Pancreas (tissue), 10 donors: Measurements from ENCODE around the gene PHGDH. TPM values are rescaled to one million over a fixed set of nuclear protein-coding genes. Genes with fewer than 3 reads are reported as not detected.

Experiments used
- ATAC-seq, 4 donors: fragments of 200-7000 bp; cut with Tn5 transposase; one replicate each; pipeline versions ENCODE4 v1.8.0 to v1.9.1; 2020; ENCODE audit warnings: mild to moderate bottlenecking in 4 of 4, moderate library complexity in 4 of 4
- DNase-seq, 6 donors: peaks; one replicate each; pipeline ENCODE4 v3.0.0-alpha.2; 2020
- FAIRE-seq: peaks from 2 replicates; lab custom pipeline; 2012; peaks lifted over from hg19 to GRCh38; lab: Jason Lieb, UNC
- H3K27ac ChIP-seq, 4 donors: fragments of 200-600 bp; sonication (generic); 1 replicate in 3 of 4; 2 replicates in 1 of 4; pipeline versions ENCODE4 v1.5.0 to v1.8.0; 2020
- H3K27me3 ChIP-seq, 4 donors: fragments of 200-600 bp; one replicate each; pipeline ENCODE4 v1.8.0; 2021
- H3K36me3 ChIP-seq, 3 donors: fragments of 200-600 bp; sonication (generic) in 1 of 3; one replicate each; pipeline versions ENCODE4 v1.5.0 to v1.8.0; 2020 to 2021
- H3K4me1 ChIP-seq, 3 donors: fragments of 200-600 bp; one replicate each; pipeline ENCODE4 v1.8.0; 2021
- H3K4me3 ChIP-seq, 4 donors: fragments of 200-600 bp; sonication (generic) in 2 of 4; one replicate each; pipeline versions ENCODE4 v1.5.0 to v1.8.0; 2020 to 2021
- H3K9me3 ChIP-seq, 4 donors: fragments of 200-600 bp; one replicate each; pipeline ENCODE4 v1.8.0; 2021
- WGBS, 2 donors: extraction: QIAGEN DNeasy Blood & Tissue Kit; methylation state at CpG; one replicate each; pipeline ENCODE4 v1.1.7; 2013; 5-methylcytosine and 5-hydroxymethylcytosine counted together
- intact Hi-C, 3 donors: fragments of 100-400 bp; cut with DNase I; formaldehyde crosslinking; loops; one replicate each; pipeline versions ENCODE4 v1.11.1 to v1.14.2; 2022
- polyA plus RNA-seq, 2 donors: library from polyadenylated mRNA; stranded (reverse); fragments of 200-250 nt; gene quantifications; one replicate each; pipeline ENCODE4 v1.2.3, GENCODE V29; 2013
- total RNA-seq, 6 donors: library from RNA; stranded (reverse); fragmentation: NEBNext Ultra II Directional in 4 of 6; extraction: Animal tissue kit (Norgen Biotek cat#: 25700) in 4 of 6; gene quantifications; one replicate each; pipeline versions ENCODE4 v1.2.1 to v1.2.4, GENCODE V29; 2021 to 2023
- TF ChIP-seq, protein P1 (sequence below), 4 donors: fragments of 200-600 bp; sonication (generic) in 3 of 4; IDR thresholded peaks; one replicate each; pipeline versions ENCODE4 v1.5.0 to v1.8.0; 2021; ENCODE audit warnings: antibody characterized with exemption in 4 of 4
- donor health status: healthy with polysubstance abuse.
- donor health status: DM: no; HTN: no; CAD: no; lungs with moderate emphysema.
- donor health status: DM: no; HTN: no; CAD: no.
- donor health status: control.
- donor health status: control.
- donor health status: Bipolar disorder and iron deficiency.
- donor health status: DM: yes; HTN: yes; CAD: no.
- donor health status: DM: no; HTN: no; CAD: no.
- donor health status: DM: no; HTN: no; CAD: no.
- donor health status: DM: yes; HTN: yes; CAD: no.

The PHGDH gene
- total and polyA plus RNA-seq, 8 donors: 28.2 to 357 (median 70.4) TPM

DNA sequence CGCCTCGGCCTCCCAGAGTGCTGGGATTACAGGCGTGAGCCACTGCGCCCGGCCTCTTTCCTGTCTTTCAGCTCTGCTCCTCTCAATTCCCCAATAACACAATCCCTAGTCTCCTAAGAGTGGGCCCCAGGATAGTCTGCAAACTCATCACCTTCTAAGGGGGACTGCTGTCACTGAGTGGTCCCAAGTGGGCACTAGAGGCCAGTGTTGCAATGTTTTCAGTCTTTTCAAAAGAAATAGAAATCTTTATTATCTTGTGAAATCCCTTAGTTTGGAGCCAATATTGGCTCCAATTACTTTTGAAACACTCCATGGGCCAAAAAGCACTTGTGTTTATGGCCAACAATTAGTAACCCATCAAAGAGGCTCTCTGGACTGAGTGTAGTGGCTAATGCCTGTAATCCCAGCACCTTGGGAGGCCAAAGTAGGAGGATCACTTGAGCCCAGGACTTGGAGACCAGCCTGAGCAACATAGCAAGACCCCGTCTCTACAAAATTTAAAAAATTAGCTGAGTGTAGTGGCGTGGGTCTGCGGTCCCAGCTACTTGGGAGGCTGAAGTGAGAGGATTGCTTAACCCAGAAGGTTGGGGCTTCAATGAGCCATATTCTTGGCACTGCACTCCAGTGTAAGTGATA, 35.0 kb upstream of the PHGDH start:
- WGBS, 2 donors: 59 to 71% methylated on average over 7 to 8 of the region's 8 CpGs
- Histone ChIP-seq H3K27ac (peak overlapping the region; percentile 29 to 73 (median 55)), H3K4me1 (peaks cover 0 to 11% (median 7%) of the 10 kb centered on the region in 3 donors), H3K36me3 (no peaks in the 10 kb centered on the region), H3K9me3 (no peaks in the 10 kb centered on the region), H3K4me3 (no peak overlapping the region), H3K27me3 (no peaks in the 10 kb centered on the region)
- FAIRE-seq (no peak), DNase-seq (peak in 1 of 6 donors; percentile 33), ATAC-seq (peak; percentile 9 to 48 (median 34))
- TF ChIP-seq, protein P1, sequence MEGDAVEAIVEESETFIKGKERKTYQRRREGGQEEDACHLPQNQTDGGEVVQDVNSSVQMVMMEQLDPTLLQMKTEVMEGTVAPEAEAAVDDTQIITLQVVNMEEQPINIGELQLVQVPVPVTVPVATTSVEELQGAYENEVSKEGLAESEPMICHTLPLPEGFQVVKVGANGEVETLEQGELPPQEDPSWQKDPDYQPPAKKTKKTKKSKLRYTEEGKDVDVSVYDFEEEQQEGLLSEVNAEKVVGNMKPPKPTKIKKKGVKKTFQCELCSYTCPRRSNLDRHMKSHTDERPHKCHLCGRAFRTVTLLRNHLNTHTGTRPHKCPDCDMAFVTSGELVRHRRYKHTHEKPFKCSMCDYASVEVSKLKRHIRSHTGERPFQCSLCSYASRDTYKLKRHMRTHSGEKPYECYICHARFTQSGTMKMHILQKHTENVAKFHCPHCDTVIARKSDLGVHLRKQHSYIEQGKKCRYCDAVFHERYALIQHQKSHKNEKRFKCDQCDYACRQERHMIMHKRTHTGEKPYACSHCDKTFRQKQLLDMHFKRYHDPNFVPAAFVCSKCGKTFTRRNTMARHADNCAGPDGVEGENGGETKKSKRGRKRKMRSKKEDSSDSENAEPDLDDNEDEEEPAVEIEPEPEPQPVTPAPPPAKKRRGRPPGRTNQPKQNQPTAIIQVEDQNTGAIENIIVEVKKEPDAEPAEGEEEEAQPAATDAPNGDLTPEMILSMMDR (IDR thresholded peaks at IDR 0.05): no peak
- intact Hi-C loops: loop anchor here in 1 of 3 donors (10.0 kb wide), 1 partner anchor 132 kb away; no protein-coding TSS in a partner anchor

DNA sequence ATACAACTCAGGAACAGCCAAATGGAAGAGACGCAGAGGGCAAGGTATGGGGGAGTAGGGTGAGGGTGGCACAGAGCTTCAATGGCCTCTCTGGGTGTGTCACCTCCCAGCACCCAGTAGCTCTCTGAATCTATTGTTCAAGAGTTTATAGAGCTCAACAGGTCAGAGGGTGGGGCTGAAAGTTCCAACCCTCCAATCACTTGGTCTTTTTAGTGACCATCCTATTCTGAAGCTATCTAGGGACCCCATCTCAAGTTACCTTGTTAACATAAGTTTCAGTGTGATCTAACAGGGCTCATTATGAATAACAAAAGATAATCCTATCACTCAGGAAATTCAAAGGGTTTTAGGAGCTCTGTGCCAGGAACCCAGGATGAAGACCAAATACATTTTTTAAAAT, 32.5 kb upstream of the PHGDH start:
- no peak for ATAC-seq
- DNase-seq: no peak
- FAIRE-seq: no peak
- intact Hi-C loops: loop anchor here in 1 of 3 donors (10.0 kb wide), 1 partner anchor 134 kb away; no protein-coding TSS in a partner anchor
- H3K36me3 ChIP-seq: no peaks in the 10 kb centered on the region
- H3K4me1 ChIP-seq: peaks cover 0 to 10% (median 5%) of the 10 kb centered on the region in 3 donors
- TF ChIP-seq, protein P1 (IDR thresholded peaks at IDR 0.05): no peak
- H3K4me3 ChIP-seq: no peak overlapping the region
- WGBS, 2 donors: 95 to 100% methylated on average over 1 of the region's 1 CpG
- no peak overlapping the region for H3K27ac ChIP-seq
- no peaks in the 10 kb centered on the region for H3K27me3 ChIP-seq
- no peaks in the 10 kb centered on the region for H3K9me3 ChIP-seq

DNA sequence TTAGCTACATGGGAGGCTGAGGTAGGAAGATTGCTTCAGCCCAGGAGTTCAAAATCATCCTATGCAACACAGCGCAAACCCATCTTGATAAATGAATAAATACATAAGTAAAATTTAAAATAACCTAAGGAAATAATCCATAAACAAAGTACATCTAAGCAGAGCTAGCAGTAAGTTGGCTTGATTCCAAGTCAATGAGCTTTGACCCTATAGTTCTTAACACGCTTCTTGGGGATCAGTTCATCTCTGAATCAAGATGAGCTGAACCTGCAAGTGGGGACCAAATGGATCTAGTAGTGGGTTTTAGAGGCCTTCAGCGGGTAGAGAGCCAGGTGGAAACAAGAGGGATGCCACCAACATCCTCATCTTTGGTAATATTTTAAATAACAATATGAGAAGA, 31.5 kb upstream of the PHGDH start:
- no peak for ATAC-seq
- no peak for FAIRE-seq
- 89 to 93% methylated on average over 3 of the region's 3 CpGs for WGBS, 2 donors
- TF ChIP-seq, protein P1 (IDR thresholded peaks at IDR 0.05): no peak
- Histone ChIP-seq H3K9me3 (no peaks in the 10 kb centered on the region), H3K36me3 (no peaks in the 10 kb centered on the region), H3K27ac (no peak overlapping the region), H3K4me3 (no peak overlapping the region), H3K4me1 (peaks cover 0 to 2% (median 2%) of the 10 kb centered on the region in 3 donors), H3K27me3 (no peaks in the 10 kb centered on the region)
- no peak for DNase-seq
- intact Hi-C loops: no loop called here

DNA sequence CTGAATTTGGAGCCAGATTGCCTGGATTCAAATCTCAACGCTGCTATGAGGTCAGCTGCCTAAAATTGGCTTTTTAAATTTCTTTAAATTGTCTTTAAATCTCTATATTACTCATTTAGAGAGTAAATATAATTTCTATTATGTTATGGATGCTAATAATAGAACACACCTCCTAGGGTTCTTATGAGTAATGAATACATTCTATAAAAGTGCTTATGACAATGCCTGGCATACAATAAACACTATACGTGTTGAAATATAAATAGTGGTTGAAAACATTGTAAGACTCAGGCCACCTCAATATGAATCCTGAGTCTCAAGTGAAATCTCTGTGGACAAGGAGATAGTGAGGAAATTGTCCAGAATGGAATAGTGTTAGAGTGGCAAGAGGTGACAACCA, 31.0 kb upstream of the PHGDH start:
- H3K4me1 ChIP-seq: no peaks in the 10 kb centered on the region
- H3K27ac ChIP-seq: no peak overlapping the region
- ATAC-seq (no peak), DNase-seq (no peak), FAIRE-seq (no peak)
- H3K9me3 ChIP-seq: no peaks in the 10 kb centered on the region
- no peak overlapping the region for H3K4me3 ChIP-seq
- no peaks in the 10 kb centered on the region for H3K36me3 ChIP-seq
- 79 to 86% methylated on average over 2 of the region's 2 CpGs for WGBS, 2 donors
- H3K27me3 ChIP-seq: no peaks in the 10 kb centered on the region
- intact Hi-C loops: no loop called here
- TF ChIP-seq, protein P1 (IDR thresholded peaks at IDR 0.05): no peak

DNA sequence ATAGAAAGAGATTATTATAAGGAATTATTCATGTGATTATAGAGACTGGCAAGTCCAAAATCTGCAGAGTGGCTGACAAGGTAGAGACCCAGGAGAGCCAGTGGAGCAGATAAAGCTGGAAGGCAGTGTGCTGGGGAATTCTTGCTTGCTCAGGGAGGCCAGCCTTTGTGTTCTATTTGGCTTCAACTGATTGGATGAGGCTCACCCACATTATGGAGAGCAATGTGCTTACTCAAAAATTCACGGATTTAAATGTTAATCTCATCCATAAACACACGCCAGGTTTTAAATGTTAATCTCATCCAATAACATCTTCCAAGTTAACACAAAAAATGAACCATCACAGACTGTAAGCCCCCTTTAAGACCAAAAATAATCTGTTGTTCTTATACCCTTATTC, 30.2 kb upstream of the PHGDH start:
- WGBS, 2 donors: 74 to 85% methylated on average over 2 of the region's 2 CpGs
- no peak overlapping the region for H3K4me3 ChIP-seq
- no peaks in the 10 kb centered on the region for H3K9me3 ChIP-seq
- no peaks in the 10 kb centered on the region for H3K27me3 ChIP-seq
- no peaks in the 10 kb centered on the region for H3K36me3 ChIP-seq
- H3K27ac ChIP-seq: no peak overlapping the region
- intact Hi-C loops: no loop called here
- TF ChIP-seq, protein P1 (IDR thresholded peaks at IDR 0.05): no peak
- DNase-seq (no peak), FAIRE-seq (no peak), ATAC-seq (no peak)
- H3K4me1 ChIP-seq: peaks cover 0 to 6% (median 0%) of the 10 kb centered on the region in 3 donors
